Fibroblast of upper back skin (primary cell): ENCODE data around the gene DENND1A.
"Not testable (repeated sequence)": the region's sequence is repeated elsewhere in the genome, so short reads cannot be mapped to it uniquely, and the experiment has no call there.

ENCODE experiments used
- DNase-seq: peaks from one replicate; pipeline ENCODE4 v3.0.0-alpha.2; 2013

DENND1A gene

DNA sequence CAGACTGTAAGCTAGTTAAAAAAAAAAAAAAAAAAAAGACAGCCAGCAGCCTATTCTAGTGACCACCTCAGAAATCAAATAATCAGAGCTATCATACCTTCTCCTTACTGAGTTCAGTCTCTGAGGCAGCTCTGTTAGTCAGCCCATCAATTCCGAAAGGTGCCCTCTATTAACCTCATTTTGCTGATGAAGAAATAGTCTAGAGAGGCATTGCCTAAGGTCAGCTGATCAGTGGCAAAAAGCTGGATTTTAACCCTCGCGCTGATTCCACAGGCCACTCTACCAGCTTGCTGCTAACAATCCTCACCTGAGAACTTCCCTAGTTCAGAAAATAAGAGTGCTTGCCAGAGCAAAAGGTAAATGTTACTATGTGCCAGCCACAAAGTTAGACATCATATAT is 172.0 kb downstream of the DENND1A start:
- DNase-seq: no peak

DNA sequence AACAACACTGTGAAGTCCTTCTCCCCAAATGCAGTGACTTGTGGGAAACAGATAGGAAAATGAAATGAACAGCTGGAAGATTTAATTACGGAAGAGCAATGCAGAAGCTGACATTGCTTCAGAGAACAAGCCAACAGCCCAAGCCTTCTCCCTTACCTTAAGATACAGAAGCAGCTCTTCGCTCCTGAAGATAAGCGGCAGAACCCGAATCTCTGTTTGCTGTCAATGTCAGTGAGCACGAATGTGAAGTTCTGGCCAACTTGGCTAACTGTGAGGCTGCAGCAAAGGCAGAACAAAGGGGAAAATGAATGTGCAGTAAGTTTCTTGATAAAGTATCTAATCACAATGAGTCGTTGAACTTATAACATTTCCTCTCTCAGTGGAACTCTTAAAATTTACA is 172.4 kb downstream of the DENND1A start:
- DNase-seq: no peak

DNA sequence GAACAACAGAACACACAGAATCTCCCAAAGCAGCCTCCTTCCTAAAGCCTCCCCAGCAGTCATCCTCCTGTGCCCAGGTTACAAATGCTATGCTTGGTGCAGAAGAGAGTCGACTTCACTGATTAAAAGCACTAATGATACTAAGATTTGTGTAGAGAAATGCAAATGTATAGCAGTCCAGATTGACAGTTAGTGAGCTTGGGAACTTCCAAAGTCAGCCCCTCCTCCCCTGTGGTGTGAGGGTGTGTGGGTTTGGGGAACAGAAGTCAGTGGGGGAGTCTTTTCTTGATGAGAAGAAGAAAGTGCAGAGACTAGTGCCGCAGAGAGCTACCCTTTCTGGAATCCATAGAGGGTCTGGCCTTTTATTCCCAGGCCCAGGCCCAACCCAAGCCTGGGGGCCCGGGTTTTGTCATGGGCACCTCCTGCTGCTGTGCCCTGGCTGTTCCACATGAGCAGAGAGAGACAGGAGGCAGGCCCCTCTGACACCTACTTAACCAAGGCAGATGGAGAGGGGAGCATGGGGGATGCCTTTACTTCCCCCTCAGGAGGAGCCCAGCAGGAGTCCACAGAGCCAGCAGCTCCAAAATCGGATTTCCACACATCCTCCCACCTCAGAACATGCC is 173.3 kb downstream of the DENND1A start:
- no peak for DNase-seq

DNA sequence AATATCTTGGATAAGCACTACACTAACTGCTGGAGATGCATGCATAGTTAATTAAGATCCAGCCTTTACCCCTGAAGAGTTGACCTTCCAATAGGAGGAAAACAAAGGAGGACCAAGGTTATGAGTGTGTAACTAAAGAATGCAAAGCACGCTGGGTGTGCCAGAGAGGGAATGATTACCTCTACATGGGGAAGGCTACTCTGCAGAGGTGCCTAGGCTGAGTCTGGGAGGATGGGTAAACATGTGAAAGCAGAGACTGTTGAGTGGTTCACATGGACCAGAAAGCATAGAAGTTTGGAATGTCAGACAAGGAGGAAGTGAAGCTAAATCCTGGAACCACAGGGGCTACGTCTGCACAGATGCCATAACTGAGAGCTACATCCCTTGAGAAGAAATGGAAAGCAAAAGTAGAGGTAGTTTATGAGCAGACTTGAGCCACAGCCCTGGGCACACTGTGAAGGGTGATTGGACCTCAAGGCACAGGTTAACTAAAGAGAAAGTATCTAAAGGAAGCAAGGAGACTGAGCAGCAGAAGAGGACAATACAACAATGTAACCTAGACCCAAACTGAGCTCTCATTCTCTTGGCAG is 176.2 kb downstream of the DENND1A start:
- DNase-seq: no peak

DNA sequence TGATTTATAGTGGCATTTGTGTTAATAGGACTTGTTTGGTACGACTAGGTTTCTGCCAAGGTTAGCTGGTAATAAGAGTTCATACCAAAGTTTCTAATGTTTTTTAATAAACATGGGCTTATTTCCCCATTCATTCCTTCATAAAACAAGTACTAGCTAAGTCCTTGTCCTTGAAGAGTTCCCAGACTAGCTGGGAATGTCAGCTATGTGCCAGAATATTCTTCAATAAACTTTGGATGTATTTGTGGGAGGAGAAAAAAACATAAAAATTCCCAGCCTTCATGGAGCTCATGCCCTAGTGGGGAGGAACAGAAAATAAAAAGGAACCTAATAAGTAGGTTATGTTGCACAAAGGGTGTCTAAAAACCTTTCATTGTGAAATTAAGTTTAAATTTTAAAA is 176.9 kb downstream of the DENND1A start:
- DNase-seq: peak; percentile 9

DNA sequence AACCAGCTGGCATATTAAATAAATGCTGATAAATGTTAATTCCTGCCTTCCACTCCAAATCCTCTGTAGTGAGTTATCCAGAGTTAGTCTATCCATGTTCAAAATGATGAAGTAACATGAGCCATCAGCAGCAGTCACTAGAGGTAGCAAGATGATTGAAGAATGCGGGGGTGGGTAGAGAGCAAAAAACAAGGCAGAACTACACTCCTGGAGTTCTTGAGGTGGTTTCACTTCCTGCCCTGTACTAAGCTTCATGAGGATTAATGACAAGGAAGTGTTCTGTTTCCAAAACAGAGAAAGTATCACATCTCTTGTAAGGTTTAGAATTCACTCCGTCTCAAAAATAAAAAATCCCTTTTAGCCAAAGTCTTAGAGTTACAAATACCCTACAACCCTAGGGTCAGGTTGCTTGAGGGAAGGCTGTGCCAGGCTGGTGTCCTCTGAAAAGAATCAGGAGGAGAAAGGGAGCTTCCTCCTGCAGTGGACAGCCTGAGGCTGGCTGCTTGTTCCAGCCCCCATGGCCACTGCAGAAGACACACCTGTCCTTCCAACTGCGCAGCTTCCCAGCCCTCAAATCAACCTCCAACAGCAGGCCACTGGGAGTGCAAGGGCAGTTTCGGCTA is 180.2 kb downstream of the DENND1A start:
- peak; percentile 40 for DNase-seq

DNA sequence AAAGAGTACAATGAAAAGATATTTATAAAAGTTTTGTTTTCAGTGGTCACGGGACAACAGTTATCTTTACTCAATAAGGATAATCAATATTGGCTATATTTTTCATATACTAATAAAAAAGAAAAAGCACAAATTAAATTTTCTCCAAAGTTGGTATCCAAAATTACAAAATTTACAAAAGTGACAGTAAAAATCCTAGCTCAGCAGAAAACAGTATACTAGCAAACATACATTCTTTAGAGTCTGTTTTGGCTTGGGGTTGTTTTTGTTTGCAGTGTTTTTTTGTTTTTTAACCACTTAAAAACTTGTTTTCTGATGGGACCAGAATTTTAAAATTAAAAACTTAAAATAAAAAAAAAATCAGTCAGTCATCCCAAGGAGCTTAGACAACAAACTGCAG is 183.2 kb downstream of the DENND1A start:
- no peak for DNase-seq

DNA sequence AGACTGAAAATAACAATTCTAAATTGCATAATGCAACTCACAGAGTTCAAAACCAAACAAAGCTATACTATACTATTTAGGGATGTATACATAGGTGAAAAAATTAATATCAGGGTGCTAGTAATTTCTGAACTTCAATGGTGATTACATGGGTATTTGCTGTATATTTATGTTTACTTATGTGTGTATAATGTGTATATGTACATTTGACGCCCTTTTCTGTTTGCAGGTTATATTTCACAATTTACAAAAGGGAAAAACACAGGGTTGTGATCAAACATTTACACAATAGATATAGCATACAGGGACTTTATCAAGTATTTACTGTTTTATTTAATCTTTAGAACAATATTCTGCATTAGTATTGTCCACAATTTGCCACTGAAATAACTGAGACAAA is 184.0 kb downstream of the DENND1A start:
- DNase-seq: no peak

DNA sequence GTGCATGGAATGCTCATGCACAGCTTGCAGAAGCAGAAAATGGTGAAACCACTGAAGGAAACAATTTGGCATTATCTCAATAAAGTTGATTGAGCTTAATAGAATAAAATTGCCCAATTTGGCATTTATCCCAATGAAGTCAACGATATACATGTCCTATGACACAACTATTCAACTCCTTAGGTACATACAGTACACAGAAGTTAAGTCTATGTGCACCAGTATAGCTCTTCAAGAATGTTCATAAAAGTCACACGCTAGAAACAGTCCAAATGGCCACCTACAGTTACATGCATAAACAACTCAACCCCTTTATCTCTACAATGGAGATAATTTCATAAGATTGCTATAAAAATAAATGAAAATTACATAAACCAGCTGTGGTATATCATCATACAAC is 184.5 kb downstream of the DENND1A start:
- DNase-seq: no peak

DNA sequence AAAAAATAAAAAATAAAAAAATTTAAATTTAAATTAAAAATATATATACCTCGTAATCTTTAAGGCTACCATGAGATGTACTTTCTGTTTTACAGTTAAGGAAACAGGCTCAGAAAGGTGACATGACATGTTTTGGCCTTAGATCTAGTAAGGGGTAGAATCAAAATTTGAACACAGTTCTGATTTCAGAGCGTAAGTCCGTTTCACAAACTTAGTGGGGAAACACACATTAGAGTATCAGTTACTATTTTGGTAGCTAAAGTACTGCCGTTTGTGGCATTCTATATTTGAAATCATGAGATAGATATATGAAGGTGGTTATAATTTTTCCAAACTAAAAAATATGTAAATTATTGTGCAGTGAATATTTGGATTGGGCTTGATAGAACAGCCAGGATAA is 186.2 kb downstream of the DENND1A start:
- no peak for DNase-seq

DNA sequence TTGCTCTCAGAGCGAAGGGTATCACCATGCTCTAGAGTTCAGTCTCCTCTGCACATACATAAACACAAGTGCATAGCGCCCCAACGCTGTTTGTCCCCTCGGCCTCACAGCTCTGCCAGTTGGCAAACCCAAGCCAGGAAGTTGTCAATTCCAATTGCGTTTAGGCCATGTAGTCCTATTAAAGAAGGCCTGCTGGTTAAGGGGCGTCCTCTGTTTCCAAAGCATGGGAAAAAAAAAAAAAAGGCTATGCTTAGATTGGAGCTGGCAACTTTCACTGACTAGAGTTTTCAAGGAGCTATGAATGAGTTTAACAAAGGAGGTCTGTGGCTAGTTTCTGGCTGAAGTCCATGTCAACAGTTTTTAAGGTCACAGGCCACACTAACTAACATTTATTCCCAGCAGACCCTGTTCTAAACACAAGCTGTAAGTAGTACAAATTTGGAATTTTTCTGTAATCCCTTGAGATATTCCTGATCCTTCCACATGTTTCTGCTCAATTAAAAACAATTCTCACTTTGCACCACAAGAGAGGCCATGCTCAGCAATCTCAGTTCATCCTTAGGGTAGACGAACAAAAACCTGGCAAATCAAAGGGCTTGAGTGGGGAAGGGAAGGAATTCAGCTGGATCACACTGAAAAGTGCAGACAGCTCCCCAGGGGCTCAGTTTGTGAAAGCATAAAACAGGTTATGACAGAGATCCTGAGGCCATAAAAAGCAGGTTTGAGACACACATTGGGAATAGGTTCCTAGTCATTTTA is 187.7 kb downstream of the DENND1A start:
- DNase-seq: peak; percentile 55

DNA sequence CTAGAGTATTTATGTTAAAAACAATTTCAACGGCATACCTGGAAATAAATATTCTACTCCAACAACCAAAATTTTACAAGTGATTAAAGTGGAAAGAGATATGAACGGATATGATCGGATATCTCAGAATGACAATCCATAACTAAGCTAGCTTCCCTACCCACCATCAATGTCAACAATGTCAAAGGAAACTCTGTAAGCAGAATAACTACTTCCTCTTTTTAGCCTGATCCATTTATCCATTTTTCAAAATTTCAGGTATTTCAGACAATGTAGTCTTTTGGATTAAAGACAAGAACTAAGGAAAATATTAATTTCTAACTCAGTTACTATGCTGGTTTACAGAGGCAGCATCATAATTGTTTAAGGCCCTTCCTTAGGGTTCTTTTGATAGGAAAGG is 188.7 kb downstream of the DENND1A start:
- no peak for DNase-seq

DNA sequence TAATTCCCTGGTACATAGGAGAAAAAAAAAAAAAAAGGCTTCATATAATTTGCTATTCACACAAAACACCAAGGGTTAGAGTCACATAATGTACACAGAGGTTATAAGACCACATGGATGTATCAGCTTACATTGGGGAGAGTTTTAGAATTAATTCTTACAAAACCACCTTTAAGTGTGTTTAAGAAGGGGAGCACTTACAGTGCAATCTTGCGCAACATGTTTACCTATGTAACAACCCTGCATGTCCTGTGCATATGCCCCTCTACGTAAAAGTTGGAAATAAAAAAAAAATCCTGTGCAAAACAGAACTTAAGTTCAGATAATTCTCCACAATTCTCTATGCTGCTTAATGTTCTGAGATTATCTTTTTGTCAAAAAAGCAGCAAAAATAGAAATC is 190.0 kb downstream of the DENND1A start:
- DNase-seq: no peak

DNA sequence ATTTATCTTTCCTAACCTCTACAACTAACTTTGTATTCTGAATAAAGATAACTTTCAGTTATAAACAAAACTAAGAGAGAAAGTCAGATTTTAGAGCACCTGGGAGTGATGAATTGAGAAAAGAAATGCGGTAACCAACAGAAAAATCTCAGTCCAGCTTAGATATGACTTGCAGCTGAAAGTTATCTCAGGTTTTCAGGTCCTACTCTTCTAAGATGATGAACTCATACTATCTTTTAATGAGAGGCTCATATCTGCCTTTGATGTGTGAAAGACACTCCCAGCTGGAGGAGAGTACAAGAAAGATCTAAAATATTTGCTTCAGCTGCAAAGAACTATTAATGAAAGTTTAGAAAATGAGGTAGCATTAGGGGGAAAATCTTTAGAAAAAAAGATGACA is 190.5 kb downstream of the DENND1A start:
- no peak for DNase-seq

DNA sequence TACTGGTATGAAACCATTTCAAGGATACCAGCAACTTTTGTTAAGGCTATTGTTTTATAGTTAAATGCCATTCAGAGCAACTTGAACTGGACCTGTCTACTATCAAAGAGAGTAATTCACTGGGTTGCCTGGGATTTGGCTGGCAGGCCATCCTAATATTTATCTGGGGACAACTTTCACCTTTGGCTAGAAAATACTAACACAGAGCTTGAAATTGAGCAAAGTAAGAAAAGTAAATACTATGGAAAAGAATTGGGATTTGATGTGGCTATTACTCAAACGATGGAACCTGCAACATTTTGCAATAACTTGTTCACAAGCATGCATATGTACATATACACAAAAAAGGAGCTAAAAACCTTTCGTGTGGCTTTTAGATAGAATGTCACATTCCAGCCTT is 191.3 kb downstream of the DENND1A start:
- DNase-seq: no peak

DNA sequence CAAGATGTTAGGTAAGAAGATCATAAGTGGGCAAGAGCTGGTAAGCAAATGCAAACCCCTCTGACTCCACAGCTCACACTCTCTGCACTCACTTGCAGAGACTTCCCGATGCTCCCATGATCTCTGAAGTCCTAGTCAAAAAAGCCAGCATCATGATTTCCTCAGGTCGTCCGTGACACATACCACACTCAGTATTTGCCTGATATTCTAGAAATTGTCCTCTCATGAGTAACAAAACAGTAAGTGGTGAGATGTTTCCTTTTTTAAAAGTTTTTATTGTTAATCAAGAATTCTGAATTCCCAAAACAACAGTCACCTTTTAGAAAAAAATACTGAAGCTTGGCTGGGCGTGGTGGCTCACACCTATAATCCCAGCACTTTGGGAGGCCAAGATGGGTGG is 194.6 kb downstream of the DENND1A start:
- DNase-seq: no peak

DNA sequence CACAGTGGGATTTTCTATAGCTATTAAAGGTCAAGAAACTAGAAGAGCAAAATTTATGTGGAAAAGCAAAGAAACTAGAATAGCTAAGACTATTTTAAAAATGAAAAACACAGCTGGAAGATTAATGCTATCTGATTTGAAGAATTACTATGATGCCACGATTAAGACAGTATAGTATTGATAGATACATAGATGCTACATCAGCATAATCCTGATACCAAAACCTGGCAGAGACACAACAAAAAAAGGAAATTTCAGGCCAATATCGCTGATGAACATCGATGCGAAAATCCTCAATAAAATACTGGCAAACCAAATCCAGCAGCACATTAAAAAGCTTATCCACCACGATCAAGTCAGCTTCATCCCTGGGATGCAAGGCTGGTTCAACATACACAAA is 201.4 kb downstream of the DENND1A start:
- DNase-seq: not testable (repeated sequence)

DNA sequence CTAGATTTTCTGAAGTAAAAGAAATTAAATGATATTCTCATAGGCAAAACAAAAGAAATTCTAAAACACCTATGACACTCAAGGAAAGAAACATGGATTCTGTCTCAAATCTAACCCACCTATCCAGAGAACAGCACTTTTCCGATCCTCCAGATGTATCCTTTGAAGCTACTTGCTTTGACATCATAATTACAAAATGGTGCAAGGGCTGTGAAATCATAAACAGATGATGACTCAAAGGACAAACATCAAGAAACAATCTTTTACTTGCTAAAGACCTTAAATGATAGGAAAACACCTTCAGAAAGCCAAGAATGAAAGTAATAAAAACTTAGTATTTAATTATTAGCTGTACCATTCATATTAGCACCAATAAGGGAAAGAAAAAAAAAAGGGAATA is 202.6 kb downstream of the DENND1A start:
- peak; percentile 13 for DNase-seq

DNA sequence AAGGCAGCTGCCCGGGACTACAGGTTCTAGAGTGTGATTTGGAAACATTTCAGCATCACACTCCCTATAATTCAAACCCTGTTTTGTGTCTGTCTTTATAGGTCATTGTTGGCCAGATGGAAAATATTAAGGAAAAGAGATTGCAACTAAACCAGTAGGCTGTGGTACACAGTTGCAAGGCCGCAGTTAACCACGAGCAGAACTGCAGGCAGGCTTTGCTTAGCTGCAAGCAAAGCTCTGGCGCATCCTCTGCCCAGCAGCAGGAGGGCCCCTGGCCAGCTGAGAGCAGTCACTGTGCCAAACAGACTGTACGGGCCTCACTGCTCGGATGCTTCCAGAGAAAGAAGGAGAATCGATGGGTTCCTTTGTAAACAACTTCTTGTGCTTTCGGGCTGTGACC is 204.5 kb downstream of the DENND1A start:
- DNase-seq: peak; percentile 62

DNA sequence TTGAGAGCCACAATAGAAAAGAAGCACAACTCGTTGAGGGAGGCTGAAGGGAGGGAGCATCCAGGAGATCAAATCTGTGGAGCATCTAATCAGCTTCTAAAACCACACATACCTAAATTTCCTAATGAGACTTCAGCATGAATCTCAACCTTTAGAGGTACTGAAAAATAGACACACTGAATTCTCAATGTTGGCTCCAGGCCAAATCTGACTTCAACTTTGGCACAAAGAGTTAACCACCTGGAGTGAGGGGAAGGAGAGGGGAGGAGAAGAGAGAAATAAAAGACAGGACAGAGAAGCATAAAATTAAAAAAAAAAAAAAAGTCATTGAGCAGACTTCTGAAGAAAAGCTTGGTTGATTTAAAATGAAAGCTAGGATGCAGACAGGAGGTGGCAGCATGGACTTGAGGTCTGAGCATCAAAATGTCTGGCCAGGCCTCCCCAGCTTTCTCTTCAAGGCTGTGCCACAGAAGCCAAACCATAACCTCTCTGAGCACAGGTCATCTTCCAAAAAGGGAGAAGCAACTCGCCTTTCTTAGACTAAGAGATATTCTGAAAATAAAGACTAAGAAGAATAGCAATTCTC is 205.6 kb downstream of the DENND1A start:
- DNase-seq: peak; percentile 46

DNA sequence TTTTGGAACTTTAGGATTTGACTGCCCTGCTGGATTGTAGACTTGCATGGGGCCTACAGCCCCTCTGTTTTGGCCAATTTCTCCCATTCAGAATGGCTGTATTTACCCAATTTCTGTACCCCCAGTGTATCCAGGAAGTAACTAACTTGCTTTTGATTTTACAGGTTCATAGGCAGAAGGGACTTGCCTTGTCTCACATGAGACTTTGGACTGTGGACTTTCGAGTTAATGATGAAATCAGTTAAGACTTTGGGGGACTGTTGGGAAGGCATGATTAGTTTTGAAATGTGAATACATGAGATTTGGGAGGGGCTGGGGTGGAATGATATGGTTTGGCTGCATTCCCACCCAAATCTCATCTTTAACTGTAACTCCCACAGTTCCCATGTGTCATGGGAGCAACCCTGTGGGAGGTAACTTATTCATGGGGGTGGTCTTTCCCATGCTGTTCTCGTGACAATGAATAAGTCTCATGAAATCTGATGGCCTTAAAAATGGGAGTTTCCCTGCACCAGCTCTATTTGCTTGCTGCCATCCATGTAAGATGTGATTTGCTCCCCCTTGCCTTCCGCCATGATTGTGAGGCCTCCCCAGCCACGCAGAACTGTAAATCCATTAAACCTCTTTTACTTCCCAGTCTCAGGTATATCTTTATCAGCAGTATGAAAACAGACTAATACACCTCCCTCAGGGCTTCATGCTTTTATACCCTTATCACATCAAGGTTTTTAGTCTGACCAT is 206.6 kb downstream of the DENND1A start:
- DNase-seq: no peak

DNA sequence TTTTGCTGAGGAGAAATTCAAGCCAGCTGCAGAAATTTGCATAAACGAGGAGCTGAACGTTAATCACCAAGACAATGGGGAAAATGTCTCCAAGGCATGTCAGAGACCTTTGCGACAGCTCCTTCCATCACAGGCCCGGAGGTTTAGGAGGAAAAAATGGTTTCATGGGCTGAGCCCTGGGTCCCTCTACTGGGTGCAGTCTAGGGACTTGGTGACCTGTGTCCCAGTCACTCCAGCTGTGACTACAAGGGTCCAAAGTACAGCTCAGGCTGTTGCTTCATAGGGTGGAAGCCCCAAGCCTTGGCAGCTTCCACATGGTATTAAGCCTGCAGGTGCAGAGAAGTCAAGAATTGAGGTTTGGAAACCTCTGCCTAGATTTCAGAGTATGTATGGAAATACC is 207.5 kb downstream of the DENND1A start:
- no peak for DNase-seq

DNA sequence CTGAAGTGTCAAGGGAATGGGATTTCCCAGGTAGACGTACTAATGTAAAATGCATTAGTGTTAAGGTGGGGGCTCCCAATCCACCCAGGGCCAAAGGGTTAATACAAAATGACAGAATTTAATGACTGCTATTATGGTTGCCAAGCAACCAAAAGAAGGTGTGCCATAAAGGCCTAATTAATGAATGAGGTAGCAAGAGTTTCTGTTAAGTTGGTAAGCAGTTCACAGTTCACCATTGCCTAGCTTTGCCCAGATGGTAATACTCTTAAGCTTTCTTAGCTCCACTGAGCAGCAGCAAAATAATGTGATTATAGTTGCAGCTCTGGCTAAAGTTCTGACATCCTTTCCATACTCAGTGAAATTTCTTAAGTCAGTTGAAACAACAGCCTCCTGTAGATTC is 211.7 kb downstream of the DENND1A start:
- no peak for DNase-seq
